Endodermal cell (in vitro differentiated cells): Measurements from ENCODE around the gene DYRK2. TPM values are rescaled to one million over a fixed set of nuclear protein-coding genes. Genes with fewer than 3 reads are reported as not detected.

Experiments used
- DNase-seq: peaks from one replicate; pipeline ENCODE4 v3.0.0-alpha.2; 2017
- H3K27ac ChIP-seq: 2 replicates; pipeline ENCODE4 v1.5.1; 2013; ENCODE audit warnings: mild to moderate bottlenecking, low read depth, low read length, moderate library complexity
- H3K27me3 ChIP-seq: 2 replicates; pipeline ENCODE4 v1.6.1; 2013; ENCODE audit warnings: mild to moderate bottlenecking, low read length, moderate library complexity; ENCODE audit not compliant: insufficient read depth, control insufficient read depth, poor library complexity, severe bottlenecking
- H3K36me3 ChIP-seq: 2 replicates; pipeline ENCODE4 v1.7.0; 2013; ENCODE audit warnings: mild to moderate bottlenecking, low read length, moderate library complexity; ENCODE audit not compliant: control insufficient read depth, insufficient read depth
- H3K4me1 ChIP-seq: one replicate; pipeline ENCODE4 v1.7.0; 2013; ENCODE audit warnings: low read length; ENCODE audit not compliant: control insufficient read depth, insufficient read depth
- H3K4me3 ChIP-seq: 2 replicates; pipeline ENCODE4 v1.5.1; 2013; ENCODE audit warnings: mild to moderate bottlenecking, low read length, moderate library complexity
- H3K9ac ChIP-seq: 2 replicates; pipeline ENCODE4 v1.6.1; 2013; ENCODE audit warnings: mild to moderate bottlenecking, low read length, moderate library complexity; ENCODE audit not compliant: poor library complexity, severe bottlenecking; ENCODE audit errors: extremely low read depth
- H3K9me3 ChIP-seq: 2 replicates; pipeline ENCODE4 v1.6.1; 2013; ENCODE audit warnings: mild to moderate bottlenecking, low read length, moderate library complexity; ENCODE audit not compliant: control insufficient read depth
- H3K27ac Mint-ChIP-seq: 2 replicates; pipeline ENCODE4 v1.8.0; 2020; ENCODE audit warnings: mixed read lengths
- H3K27me3 Mint-ChIP-seq: 2 replicates; pipeline ENCODE4 v1.8.0; 2021; ENCODE audit warnings: mild to moderate bottlenecking, mixed read lengths; ENCODE audit not compliant: insufficient read depth
- H3K36me3 Mint-ChIP-seq: 2 replicates; pipeline ENCODE4 v1.8.0; 2020; ENCODE audit warnings: low read depth, mixed read lengths
- H3K4me1 Mint-ChIP-seq: 2 replicates; pipeline ENCODE4 v1.8.0; 2020; ENCODE audit warnings: mixed read lengths
- H3K4me3 Mint-ChIP-seq: 2 replicates; pipeline ENCODE4 v1.8.0; 2020; ENCODE audit warnings: mild to moderate bottlenecking, moderate library complexity, mixed read lengths
- H3K9me3 Mint-ChIP-seq: 2 replicates; pipeline ENCODE4 v1.8.0; 2020; ENCODE audit warnings: mild to moderate bottlenecking, mixed read lengths
- WGBS, 2 experiments: methylation state at CpG; one replicate each; pipeline versions ENCODE4 v1.1.5 to v1.1.7; 2013; ENCODE audit warnings: missing lambda C conversion rate in 2 of 2, mixed read lengths in 1 of 2; ENCODE audit not compliant: insufficient coverage in 1 of 2, insufficient read length in 1 of 2; 5-methylcytosine and 5-hydroxymethylcytosine counted together
- total RNA-seq, 2 donors: library from RNA; stranded (reverse); fragmentation: NEBNext Ultra II Directional in 1 of 2; extraction: Animal tissue kit (Norgen Biotek cat#: 25700) in 1 of 2; gene quantifications; 2 replicates in 1 of 2; 3 replicates in 1 of 2; pipeline ENCODE4 v1.2.1, GENCODE V29; 2021
- TF ChIP-seq, protein P1 (sequence below): fragments of 200-600 bp; sonication (generic); conservative IDR thresholded peaks from 2 replicates; pipeline ENCODE4 v1.5.0; 2021; ENCODE audit warnings: antibody characterized with exemption, mild to moderate bottlenecking

The DYRK2 gene
- total RNA-seq, 2 donors from 2014 or later: 29.5 to 33.2 TPM

DNA sequence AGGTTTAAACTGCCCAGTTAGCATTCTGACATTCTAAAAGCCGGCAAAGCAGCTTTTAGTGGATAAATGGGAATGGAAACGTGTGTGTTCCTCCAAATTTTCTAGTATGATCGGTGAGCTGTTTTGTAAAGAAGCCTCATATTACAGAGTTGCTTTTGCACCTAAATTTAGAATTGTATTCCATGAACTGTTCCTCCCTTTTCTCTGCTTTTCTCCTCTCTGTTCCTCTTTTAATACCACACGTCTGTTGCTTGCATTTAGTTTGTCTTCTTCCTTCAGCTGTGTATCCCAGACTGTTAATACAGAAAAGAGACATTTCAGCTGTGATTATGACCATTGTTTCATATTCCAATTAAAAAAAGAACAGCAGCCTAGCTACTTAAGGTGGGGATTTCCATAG is 10.7 kb downstream of the DYRK2 start:
- TF ChIP-seq, protein P1, sequence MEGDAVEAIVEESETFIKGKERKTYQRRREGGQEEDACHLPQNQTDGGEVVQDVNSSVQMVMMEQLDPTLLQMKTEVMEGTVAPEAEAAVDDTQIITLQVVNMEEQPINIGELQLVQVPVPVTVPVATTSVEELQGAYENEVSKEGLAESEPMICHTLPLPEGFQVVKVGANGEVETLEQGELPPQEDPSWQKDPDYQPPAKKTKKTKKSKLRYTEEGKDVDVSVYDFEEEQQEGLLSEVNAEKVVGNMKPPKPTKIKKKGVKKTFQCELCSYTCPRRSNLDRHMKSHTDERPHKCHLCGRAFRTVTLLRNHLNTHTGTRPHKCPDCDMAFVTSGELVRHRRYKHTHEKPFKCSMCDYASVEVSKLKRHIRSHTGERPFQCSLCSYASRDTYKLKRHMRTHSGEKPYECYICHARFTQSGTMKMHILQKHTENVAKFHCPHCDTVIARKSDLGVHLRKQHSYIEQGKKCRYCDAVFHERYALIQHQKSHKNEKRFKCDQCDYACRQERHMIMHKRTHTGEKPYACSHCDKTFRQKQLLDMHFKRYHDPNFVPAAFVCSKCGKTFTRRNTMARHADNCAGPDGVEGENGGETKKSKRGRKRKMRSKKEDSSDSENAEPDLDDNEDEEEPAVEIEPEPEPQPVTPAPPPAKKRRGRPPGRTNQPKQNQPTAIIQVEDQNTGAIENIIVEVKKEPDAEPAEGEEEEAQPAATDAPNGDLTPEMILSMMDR: no peak
- no peaks in the 10 kb centered on the region for H3K27me3 ChIP-seq
- H3K4me1 ChIP-seq: no peaks in the 10 kb centered on the region
- H3K36me3 Mint-ChIP-seq: peaks cover 38% of the 10 kb centered on the region
- H3K27ac ChIP-seq: no peak overlapping the region
- no peak overlapping the region for H3K27ac Mint-ChIP-seq
- no peaks in the 10 kb centered on the region for H3K9me3 ChIP-seq
- no peak overlapping the region for H3K4me3 ChIP-seq
- DNase-seq: no peak
- H3K4me3 Mint-ChIP-seq: no peak overlapping the region
- peaks cover 68% of the 10 kb centered on the region for H3K36me3 ChIP-seq
- no peaks in the 10 kb centered on the region for H3K27me3 Mint-ChIP-seq
- peaks cover 14% of the 10 kb centered on the region for H3K4me1 Mint-ChIP-seq
- WGBS, 2 experiments: 87 to 98% methylated on average over 4 of the region's 4 CpGs
- H3K9ac ChIP-seq: no peak overlapping the region
- no peaks in the 10 kb centered on the region for H3K9me3 Mint-ChIP-seq

DNA sequence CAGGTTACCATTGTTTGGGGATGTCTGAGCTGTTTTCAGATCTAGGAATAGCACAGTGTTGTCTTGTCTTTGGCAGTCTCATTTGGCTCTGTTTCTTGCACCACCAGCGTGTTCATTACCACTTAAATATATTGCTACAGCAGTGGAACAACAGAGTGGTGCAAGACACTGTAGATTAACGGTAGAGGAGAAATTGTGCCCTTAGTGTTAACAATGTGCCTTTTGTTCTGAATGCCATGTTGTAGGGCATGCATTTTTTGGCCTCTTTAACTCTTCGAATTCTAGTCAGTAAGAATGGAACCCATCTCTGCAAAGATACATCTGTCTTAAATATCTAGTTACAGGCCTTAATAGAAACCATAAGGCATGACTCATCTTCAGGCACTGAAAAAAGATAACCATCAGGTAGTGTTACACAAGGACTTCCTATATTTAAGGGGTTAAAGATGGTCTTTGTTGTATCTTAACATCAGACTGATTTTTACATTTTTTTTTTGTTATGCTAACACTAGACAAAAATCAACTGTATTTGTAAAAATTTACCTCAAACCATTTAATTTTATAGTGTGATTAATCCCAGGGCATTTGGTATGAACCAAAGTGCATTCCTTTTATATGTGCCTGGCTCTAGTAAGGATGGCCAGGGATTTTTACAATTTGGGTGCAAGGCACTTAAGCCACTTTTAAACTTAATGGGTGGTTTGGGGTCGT is 12.9 kb downstream of the DYRK2 start:
- Mint-ChIP-seq H3K27ac (peak overlapping the region; percentile 67), H3K36me3 (peaks cover 29% of the 10 kb centered on the region), H3K27me3 (no peaks in the 10 kb centered on the region), H3K4me3 (no peak overlapping the region), H3K4me1 (peaks cover 11% of the 10 kb centered on the region), H3K9me3 (no peaks in the 10 kb centered on the region)
- Histone ChIP-seq H3K4me3 (no peak overlapping the region), H3K9ac (no peak overlapping the region), H3K9me3 (no peaks in the 10 kb centered on the region), H3K27me3 (no peaks in the 10 kb centered on the region), H3K27ac (no peak overlapping the region), H3K36me3 (peaks cover 66% of the 10 kb centered on the region), H3K4me1 (no peaks in the 10 kb centered on the region)
- no peak for DNase-seq
- WGBS, 2 experiments: 88 to 91% methylated on average over 3 to 4 of the region's 4 CpGs
- TF ChIP-seq, protein P1: no peak

DNA sequence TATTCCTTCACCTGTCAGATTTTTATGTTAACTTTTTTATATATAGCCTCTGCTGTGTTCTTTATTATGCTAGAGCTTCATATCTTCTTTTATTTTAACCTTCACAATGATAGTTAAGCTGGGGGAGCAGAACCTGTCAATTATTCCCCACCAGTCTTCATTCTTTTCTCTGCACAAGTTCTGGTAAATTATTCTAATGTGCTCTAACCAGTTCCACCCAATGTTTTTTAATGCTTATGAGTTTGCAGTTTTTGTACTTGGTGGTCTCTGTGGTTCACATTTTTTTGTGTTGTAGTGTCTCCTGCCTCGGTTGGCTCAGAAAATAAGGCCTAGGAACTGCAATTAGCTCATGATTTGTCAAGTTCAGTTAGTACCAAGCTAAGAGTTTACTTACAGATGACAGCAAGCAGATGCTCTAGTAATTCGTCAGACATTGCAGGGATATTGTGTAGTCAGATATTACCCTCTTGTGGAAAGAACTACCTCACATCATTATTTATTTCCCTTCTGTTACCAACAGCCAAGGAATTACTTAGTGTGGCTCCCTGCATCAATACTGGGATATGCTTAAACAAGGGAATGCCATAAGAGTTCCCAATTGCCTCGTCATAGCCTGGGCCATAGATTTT is 14.5 kb downstream of the DYRK2 start:
- TF ChIP-seq, protein P1: no peak
- Histone ChIP-seq H3K4me1 (no peaks in the 10 kb centered on the region), H3K9me3 (no peaks in the 10 kb centered on the region), H3K27ac (no peak overlapping the region), H3K4me3 (no peak overlapping the region), H3K27me3 (no peaks in the 10 kb centered on the region), H3K36me3 (peaks cover 52% of the 10 kb centered on the region), H3K9ac (no peak overlapping the region)
- Mint-ChIP-seq H3K4me3 (no peak overlapping the region), H3K27me3 (no peaks in the 10 kb centered on the region), H3K4me1 (peaks cover 11% of the 10 kb centered on the region), H3K27ac (no peak overlapping the region), H3K9me3 (no peaks in the 10 kb centered on the region), H3K36me3 (peaks cover 14% of the 10 kb centered on the region)
- 94 to 100% methylated on average over 2 to 3 of the region's 3 CpGs for WGBS, 2 experiments
- DNase-seq: no peak
